Renal cortical epithelial cell (primary cell): Measurements from ENCODE around the gene CABCOCO1. TPM values are rescaled to one million over a fixed set of nuclear protein-coding genes. Genes with fewer than 3 reads are reported as not detected.

Source experiments
- DNase-seq: peaks from one replicate; pipeline ENCODE4 v3.0.0-alpha.2; 2011; ENCODE audit warnings: low read depth
- total RNA-seq: library from RNA; depleted of rRNA; stranded (reverse); fragments of >200 nt; gene quantifications from 2 replicates; pipeline ENCODE4 v1.2.3, GENCODE V29; 2014

CABCOCO1 gene
- total RNA-seq, 1 donor from 2014 or later = 2.5 TPM

DNA sequence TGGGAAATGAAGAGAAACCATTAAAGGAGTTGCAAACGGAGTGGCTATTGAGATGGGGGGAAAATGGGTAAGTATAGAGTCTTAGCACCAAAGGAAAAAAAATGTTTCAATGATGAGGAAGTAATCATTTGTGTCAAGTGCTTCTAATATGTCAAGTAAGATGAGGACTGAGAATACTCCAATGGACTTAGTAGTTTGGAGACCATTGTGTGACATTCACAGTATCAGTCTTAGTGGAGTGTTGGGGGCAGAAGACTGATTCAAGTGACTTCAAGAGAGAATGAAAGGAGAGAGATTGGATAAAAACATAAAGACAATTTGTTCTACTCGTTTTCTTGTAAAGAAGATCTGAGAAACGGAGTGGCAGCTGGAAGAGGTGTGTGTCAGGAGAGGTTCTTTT, 150.2 kb downstream of the CABCOCO1 start:
- DNase-seq = no peak

- no peak for DNase-seq
Measured at GRCh38 chr10:61814160-61814559, 151.4 kb downstream of the CABCOCO1 start.

DNA sequence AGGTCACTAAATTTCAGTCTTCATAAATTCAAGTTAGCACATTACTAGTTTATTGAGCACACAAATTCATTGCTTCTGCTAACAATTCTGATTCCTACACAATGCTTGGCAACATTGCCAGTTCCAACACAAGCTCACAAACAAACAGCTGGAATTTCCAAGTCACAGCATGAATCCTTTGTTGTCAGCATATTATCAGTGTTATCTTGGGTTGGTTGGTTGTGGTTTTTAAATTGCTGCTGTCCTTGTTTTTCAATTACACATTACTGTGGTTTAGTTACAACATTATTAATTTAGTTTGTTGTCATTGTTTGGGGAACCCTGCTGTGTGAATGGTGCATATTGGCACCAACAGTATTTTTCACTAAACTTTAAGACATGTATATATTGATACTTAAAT, 152.8 kb downstream of the CABCOCO1 start:
- DNase-seq = peak; percentile 79

Other genes with a start within 250 kb of the CABCOCO1 start
- gene TMEM26, start 209.5 kb upstream of the CABCOCO1 start, total RNA-seq = 0.10 TPM in 1 of 2 replicates, not detected in the other
- gene ARID5B, start 238.8 kb downstream of the CABCOCO1 start, total RNA-seq = 12.2 and 53.9 TPM in 2 replicates